ENCODE measurements around the gene EXOC6B. TPM values are rescaled to one million over a fixed set of nuclear protein-coding genes. Genes with fewer than 3 reads are reported as not detected.

The EXOC6B gene
- total RNA-seq, 1 donor from 2014 or later: 8.4 TPM

- H3K9me3 Mint-ChIP-seq: no peaks in the 10 kb centered on the region
- no peak for DNase-seq
- intact Hi-C loops (cut with micrococcal nuclease): no loop called here
- H3K27me3 Mint-ChIP-seq: peaks cover 2% of the 10 kb centered on the region
- H3K36me3 Mint-ChIP-seq (ENCODE audit: low read depth): no peaks in the 10 kb centered on the region
- H3K4me3 Mint-ChIP-seq: no peak overlapping the region
- H3K27ac Mint-ChIP-seq: no peak overlapping the region
- no peaks in the 10 kb centered on the region for H3K4me1 Mint-ChIP-seq
Measured at GRCh38 chr2:72127401-72128058, 698.3 kb downstream of the EXOC6B start.

- H3K4me1 Mint-ChIP-seq: no peaks in the 10 kb centered on the region
Measured at GRCh38 chr2:72126186-72127100, 699.4 kb downstream of the EXOC6B start.

More at GRCh38 chr2:72126186-72127100, 699.4 kb downstream of the EXOC6B start:
- Mint-ChIP-seq H3K36me3 (ENCODE audit: low read depth) (no peaks in the 10 kb centered on the region), H3K27ac (no peak overlapping the region), H3K9me3 (no peaks in the 10 kb centered on the region), H3K27me3 (peaks cover 2% of the 10 kb centered on the region), H3K4me3 (no peak overlapping the region)
- no peak for DNase-seq
- intact Hi-C loops (cut with micrococcal nuclease): no loop called here

Other genes with a start within 250 kb of the EXOC6B start
- 12.6 and 12.8 TPM in 2 replicates for gene SPR, start 61.4 kb upstream of the EXOC6B start, total RNA-seq
- gene EMX1, start 91.5 kb upstream of the EXOC6B start, total RNA-seq: 0.09 TPM in 1 of 2 replicates, not detected in the other
- gene SFXN5, start 245.7 kb upstream of the EXOC6B start, total RNA-seq: 11.6 and 14.1 TPM in 2 replicates